Measurements from ENCODE around the gene SOX6.

Gene SOX6

GRCh38 chr11:16402654-16403447 is 46.5 kb upstream of the SOX6 start:
- H4K20me1 ChIP-seq (ENCODE audit: insufficient read depth), result no peaks in the 10 kb centered on the region
- H3K4me2 ChIP-seq, result no peak overlapping the region
- no peak overlapping the region for H3K9ac ChIP-seq
- TF ChIP-seq, protein P1, sequence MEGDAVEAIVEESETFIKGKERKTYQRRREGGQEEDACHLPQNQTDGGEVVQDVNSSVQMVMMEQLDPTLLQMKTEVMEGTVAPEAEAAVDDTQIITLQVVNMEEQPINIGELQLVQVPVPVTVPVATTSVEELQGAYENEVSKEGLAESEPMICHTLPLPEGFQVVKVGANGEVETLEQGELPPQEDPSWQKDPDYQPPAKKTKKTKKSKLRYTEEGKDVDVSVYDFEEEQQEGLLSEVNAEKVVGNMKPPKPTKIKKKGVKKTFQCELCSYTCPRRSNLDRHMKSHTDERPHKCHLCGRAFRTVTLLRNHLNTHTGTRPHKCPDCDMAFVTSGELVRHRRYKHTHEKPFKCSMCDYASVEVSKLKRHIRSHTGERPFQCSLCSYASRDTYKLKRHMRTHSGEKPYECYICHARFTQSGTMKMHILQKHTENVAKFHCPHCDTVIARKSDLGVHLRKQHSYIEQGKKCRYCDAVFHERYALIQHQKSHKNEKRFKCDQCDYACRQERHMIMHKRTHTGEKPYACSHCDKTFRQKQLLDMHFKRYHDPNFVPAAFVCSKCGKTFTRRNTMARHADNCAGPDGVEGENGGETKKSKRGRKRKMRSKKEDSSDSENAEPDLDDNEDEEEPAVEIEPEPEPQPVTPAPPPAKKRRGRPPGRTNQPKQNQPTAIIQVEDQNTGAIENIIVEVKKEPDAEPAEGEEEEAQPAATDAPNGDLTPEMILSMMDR (conservative IDR thresholded peaks at IDR 0.05; ENCODE audit: low read depth, low read length), result no peak
- no peak overlapping the region for H3K4me3 ChIP-seq (IDR thresholded peaks at IDR 0.05; ENCODE audit: insufficient read depth, low read depth, low read length)
- no peaks in the 10 kb centered on the region for H3K36me3 ChIP-seq (ENCODE audit: insufficient read depth)
- no peak overlapping the region for H3K27ac ChIP-seq
- no peaks in the 10 kb centered on the region for H3K79me2 ChIP-seq (ENCODE audit: insufficient read depth, low read depth)
- H3K27me3 ChIP-seq (ENCODE audit: insufficient read depth, low read depth), result no peaks in the 10 kb centered on the region
- no peak overlapping the region for H2AFZ ChIP-seq (ENCODE audit: low read depth)
- H3K4me1 ChIP-seq (ENCODE audit: low read depth, poor library complexity, severe bottlenecking), result no peaks in the 10 kb centered on the region

DNA sequence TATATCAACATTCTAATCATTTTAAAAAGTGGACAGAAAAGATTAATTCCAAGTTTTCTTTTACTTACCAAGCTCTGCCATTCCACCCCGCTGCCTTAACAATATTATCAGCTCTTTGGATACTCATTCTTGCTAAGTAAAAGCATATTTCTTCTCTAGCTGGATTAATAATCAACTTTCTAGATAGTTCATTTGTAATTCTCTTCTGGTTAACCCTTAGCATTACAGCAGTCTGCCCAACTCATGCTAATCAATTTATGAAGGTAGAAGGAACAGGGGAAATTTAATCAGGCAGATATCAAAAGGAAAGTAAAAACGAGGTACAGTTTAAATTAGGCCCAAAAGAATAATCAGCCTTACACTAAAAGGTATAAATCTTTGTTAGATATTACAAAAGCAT is 41.0 kb upstream of the SOX6 start:
- no peaks in the 10 kb centered on the region for H3K36me3 ChIP-seq (ENCODE audit: insufficient read depth)
- no peaks in the 10 kb centered on the region for H3K79me2 ChIP-seq (ENCODE audit: insufficient read depth, low read depth)
- H2AFZ ChIP-seq (ENCODE audit: low read depth), result no peak overlapping the region
- TF ChIP-seq, protein P1 (conservative IDR thresholded peaks at IDR 0.05; ENCODE audit: low read depth, low read length), result no peak
- H3K4me2 ChIP-seq, result no peak overlapping the region
- H3K4me3 ChIP-seq (IDR thresholded peaks at IDR 0.05; ENCODE audit: insufficient read depth, low read depth, low read length), result no peak overlapping the region
- H3K27me3 ChIP-seq (ENCODE audit: insufficient read depth, low read depth), result no peaks in the 10 kb centered on the region
- no peak overlapping the region for H3K9ac ChIP-seq
- H3K27ac ChIP-seq, result no peak overlapping the region
- no peaks in the 10 kb centered on the region for H3K4me1 ChIP-seq (ENCODE audit: low read depth, poor library complexity, severe bottlenecking)
- no peaks in the 10 kb centered on the region for H4K20me1 ChIP-seq (ENCODE audit: insufficient read depth)

DNA sequence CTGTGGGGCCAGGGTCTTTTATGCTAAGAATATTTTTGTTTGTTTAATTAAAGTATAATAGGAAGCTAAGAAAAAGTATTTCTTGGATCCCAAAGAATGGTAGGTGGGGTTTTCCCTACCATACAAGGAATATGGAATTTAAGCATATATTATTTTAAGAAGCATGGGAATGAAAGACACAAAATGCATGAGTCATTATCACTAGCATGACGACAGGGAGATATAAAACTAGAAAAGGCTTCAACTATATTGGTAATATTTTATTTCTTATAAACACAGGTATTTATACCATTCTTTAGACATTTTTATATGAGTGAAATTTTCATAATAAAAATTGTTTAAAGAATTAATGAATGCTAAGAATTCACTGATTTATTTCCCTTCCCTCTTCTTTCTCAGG is 39.3 kb upstream of the SOX6 start:
- H3K9ac ChIP-seq, result no peak overlapping the region
- no peak overlapping the region for H3K4me3 ChIP-seq (IDR thresholded peaks at IDR 0.05; ENCODE audit: insufficient read depth, low read depth, low read length)
- H3K27ac ChIP-seq, result no peak overlapping the region
- no peak overlapping the region for H2AFZ ChIP-seq (ENCODE audit: low read depth)
- H3K4me1 ChIP-seq (ENCODE audit: low read depth, poor library complexity, severe bottlenecking), result no peaks in the 10 kb centered on the region
- no peaks in the 10 kb centered on the region for H4K20me1 ChIP-seq (ENCODE audit: insufficient read depth)
- no peak overlapping the region for H3K4me2 ChIP-seq
- TF ChIP-seq, protein P1 (conservative IDR thresholded peaks at IDR 0.05; ENCODE audit: low read depth, low read length), result no peak
- no peaks in the 10 kb centered on the region for H3K27me3 ChIP-seq (ENCODE audit: insufficient read depth, low read depth)
- no peaks in the 10 kb centered on the region for H3K79me2 ChIP-seq (ENCODE audit: insufficient read depth, low read depth)
- no peaks in the 10 kb centered on the region for H3K36me3 ChIP-seq (ENCODE audit: insufficient read depth)

DNA sequence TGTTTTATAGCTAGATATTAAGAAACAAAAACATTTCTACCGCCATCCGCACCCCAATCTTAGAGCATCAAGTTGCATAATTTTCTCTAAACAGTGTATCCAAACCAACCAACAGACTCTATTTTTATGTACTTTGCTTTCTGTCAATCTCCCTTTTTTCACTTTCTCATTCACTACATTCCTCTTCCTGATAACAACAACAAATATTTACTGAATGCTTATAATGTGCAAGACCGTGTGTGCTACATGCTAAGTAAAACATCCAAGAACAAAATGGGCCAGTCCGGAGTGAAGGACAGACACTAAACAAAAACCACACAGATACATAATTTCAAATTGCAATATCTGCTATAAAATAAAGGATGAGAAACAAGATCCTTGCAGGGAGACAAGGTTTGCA is 38.6 kb upstream of the SOX6 start:
- TF ChIP-seq, protein P1 (conservative IDR thresholded peaks at IDR 0.05; ENCODE audit: low read depth, low read length), result no peak
- Histone ChIP-seq H2AFZ (ENCODE audit: low read depth) (no peak overlapping the region), H3K9ac (no peak overlapping the region), H3K27me3 (ENCODE audit: insufficient read depth, low read depth) (no peaks in the 10 kb centered on the region), H3K4me1 (ENCODE audit: low read depth, poor library complexity, severe bottlenecking) (no peaks in the 10 kb centered on the region), H4K20me1 (ENCODE audit: insufficient read depth) (no peaks in the 10 kb centered on the region), H3K4me2 (no peak overlapping the region), H3K79me2 (ENCODE audit: insufficient read depth, low read depth) (no peaks in the 10 kb centered on the region), H3K36me3 (ENCODE audit: insufficient read depth) (no peaks in the 10 kb centered on the region), H3K4me3 (IDR thresholded peaks at IDR 0.05; ENCODE audit: insufficient read depth, low read depth, low read length) (no peak overlapping the region), H3K27ac (no peak overlapping the region)
